ENCODE data around the gene ATF7. TPM values are rescaled to one million over a fixed set of nuclear protein-coding genes. Genes with fewer than 3 reads are reported as not detected.

ATF7 gene
- total RNA-seq, 4 donors from 2014 or later: 14.2 to 29.7 (median 26.8) TPM

DNA sequence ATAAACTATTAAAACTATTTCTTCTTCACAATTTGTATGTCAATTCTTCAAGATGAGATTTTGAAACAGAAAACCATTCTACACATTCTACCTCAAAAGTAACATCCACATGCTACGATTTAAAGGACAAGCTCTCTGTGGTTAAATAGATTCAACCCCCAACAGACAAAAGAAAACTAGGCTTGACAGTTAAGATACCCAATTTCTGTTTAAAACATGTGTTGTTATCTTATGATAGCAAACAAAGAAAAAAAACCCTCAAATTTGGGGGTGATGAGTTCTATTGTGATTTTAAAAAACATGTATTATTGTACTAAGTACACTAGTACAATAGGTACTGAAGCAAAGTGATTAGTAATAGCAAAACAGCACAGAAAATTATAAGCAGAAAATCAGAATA lies 33.8 kb downstream of the ATF7 start:
- peaks cover 24 to 77% (median 41%) of the 10 kb centered on the region in 4 donors for H3K4me1 ChIP-seq
- no peak overlapping the region for H3K4me3 ChIP-seq
- in situ Hi-C loops (cut with MboI; ENCODE audit: low pct_ligation_motif_present in 1 of 4, low pct_unique_long_range_greater_than_20kb in 1 of 4, low sequenced_read_pairs in 3 of 4): no loop called here
- TF ChIP-seq, protein P1, sequence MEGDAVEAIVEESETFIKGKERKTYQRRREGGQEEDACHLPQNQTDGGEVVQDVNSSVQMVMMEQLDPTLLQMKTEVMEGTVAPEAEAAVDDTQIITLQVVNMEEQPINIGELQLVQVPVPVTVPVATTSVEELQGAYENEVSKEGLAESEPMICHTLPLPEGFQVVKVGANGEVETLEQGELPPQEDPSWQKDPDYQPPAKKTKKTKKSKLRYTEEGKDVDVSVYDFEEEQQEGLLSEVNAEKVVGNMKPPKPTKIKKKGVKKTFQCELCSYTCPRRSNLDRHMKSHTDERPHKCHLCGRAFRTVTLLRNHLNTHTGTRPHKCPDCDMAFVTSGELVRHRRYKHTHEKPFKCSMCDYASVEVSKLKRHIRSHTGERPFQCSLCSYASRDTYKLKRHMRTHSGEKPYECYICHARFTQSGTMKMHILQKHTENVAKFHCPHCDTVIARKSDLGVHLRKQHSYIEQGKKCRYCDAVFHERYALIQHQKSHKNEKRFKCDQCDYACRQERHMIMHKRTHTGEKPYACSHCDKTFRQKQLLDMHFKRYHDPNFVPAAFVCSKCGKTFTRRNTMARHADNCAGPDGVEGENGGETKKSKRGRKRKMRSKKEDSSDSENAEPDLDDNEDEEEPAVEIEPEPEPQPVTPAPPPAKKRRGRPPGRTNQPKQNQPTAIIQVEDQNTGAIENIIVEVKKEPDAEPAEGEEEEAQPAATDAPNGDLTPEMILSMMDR (IDR thresholded peaks at IDR 0.05): no peak
- TF ChIP-seq POLR2AphosphoS5 (IDR thresholded peaks at IDR 0.05) (no peak), EP300 (IDR thresholded peaks at IDR 0.05; ENCODE audit: low read depth) (no peak), POLR2A (IDR thresholded peaks at IDR 0.05) (no peak)
- intact Hi-C loops (cut with DNase I; ENCODE audit: low total_unique reads): no loop called here
- H3K27me3 ChIP-seq: no peaks in the 10 kb centered on the region
- no peaks in the 10 kb centered on the region for H3K36me3 ChIP-seq
- WGBS, 2 donors (ENCODE audit: low coverage in 1 of 2): 85 to 91% methylated on average over 1 of the region's 1 CpG
- no peak for DNase-seq
- H3K9me3 ChIP-seq: no peaks in the 10 kb centered on the region
- H3K27ac ChIP-seq: peak overlapping the region in 1 of 4 donors; percentile 61

DNA sequence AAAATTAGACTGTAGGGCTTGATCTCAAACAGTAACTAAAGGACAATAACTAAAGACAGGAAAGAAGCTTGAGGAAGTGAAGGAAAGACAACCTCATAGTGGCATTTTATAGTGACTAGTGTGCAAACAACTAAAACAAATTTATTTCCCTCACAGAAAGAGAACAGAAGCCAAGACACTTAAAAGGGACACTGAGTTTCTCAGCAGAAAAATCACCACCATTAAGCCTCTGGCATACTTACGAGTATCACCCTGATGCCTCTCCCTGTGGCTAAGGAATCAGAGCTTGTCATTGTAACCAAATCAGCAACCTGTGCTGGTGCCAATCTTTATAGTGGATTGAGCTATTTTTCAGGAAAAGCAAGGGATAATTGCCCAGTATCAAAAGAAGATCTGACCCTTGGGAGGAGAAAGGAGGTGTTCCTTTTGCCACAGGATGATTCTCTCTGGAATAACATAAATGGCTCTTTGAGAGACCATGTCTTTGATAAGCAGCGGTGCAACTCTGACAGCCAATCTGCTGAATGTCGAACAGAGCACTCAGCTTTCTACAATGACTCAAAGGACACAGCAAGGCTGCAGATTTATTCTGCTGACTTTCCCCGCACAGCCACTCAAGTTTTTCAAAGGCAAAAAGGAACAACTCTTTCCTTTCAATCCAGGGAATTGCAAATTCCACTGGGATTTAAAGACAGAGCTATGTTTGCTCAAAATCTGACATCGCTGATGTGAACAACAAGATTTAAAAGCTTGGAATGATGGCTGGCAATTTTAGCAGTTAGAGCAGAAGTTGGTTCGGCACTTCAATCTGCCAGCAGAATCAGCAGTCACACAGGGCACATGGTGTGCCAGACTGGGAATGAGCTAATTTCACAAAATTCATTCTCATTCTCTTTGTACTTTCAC lies 34.6 kb downstream of the ATF7 start:
- DNase-seq: no peak
- no peaks in the 10 kb centered on the region for H3K27me3 ChIP-seq
- H3K4me1 ChIP-seq: peaks cover 24 to 68% (median 36%) of the 10 kb centered on the region in 4 donors
- 10 to 45% methylated on average over 1 to 6 of the region's 6 CpGs for WGBS, 2 donors (ENCODE audit: low coverage in 1 of 2)
- intact Hi-C loops (cut with DNase I; ENCODE audit: low total_unique reads) (no loop called here), in situ Hi-C loops (cut with MboI; ENCODE audit: low pct_ligation_motif_present in 1 of 4, low pct_unique_long_range_greater_than_20kb in 1 of 4, low sequenced_read_pairs in 3 of 4) (no loop called here)
- H3K27ac ChIP-seq: peak overlapping the region; percentile 15 to 65 (median 60)
- H3K4me3 ChIP-seq: peak overlapping the region in 1 of 4 donors; percentile 10
- no peaks in the 10 kb centered on the region for H3K9me3 ChIP-seq
- TF ChIP-seq POLR2AphosphoS5 (IDR thresholded peaks at IDR 0.05) (no peak), POLR2A (IDR thresholded peaks at IDR 0.05) (no peak), EP300 (IDR thresholded peaks at IDR 0.05; ENCODE audit: low read depth) (no peak)
- TF ChIP-seq, protein P1 (IDR thresholded peaks at IDR 0.05): no peak
- H3K36me3 ChIP-seq: no peaks in the 10 kb centered on the region

DNA sequence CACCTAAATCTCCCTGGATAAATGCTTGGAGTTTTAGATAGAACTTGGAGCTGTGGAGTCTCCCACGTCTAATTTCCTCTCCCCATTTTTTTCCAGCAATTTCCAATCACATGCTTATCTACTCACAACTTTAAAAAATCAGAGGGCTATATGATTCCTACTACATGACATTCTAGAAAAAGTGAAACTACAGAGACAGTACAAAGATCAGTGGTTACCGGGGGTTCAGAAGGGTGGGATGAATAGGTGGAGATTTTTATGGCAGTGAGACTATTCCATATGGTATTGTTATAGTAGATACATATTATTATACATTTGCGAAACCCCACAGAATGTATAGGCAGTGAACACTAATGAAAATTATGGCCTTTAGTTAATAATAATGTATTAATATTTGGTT lies 35.5 kb downstream of the ATF7 start:
- DNase-seq: no peak
- Histone ChIP-seq H3K9me3 (no peaks in the 10 kb centered on the region), H3K27me3 (no peaks in the 10 kb centered on the region), H3K27ac (peak overlapping the region; percentile 15 to 65 (median 40)), H3K4me1 (peaks cover 21 to 65% (median 36%) of the 10 kb centered on the region in 4 donors), H3K4me3 (no peak overlapping the region), H3K36me3 (no peaks in the 10 kb centered on the region)
- intact Hi-C loops (cut with DNase I; ENCODE audit: low total_unique reads): no loop called here
- no peak for TF ChIP-seq EP300 (IDR thresholded peaks at IDR 0.05; ENCODE audit: low read depth)
- in situ Hi-C loops (cut with MboI; ENCODE audit: low pct_ligation_motif_present in 1 of 4, low pct_unique_long_range_greater_than_20kb in 1 of 4, low sequenced_read_pairs in 3 of 4): no loop called here
- 57 to 69% methylated on average over 3 of the region's 3 CpGs for WGBS, 2 donors (ENCODE audit: low coverage in 1 of 2)

DNA sequence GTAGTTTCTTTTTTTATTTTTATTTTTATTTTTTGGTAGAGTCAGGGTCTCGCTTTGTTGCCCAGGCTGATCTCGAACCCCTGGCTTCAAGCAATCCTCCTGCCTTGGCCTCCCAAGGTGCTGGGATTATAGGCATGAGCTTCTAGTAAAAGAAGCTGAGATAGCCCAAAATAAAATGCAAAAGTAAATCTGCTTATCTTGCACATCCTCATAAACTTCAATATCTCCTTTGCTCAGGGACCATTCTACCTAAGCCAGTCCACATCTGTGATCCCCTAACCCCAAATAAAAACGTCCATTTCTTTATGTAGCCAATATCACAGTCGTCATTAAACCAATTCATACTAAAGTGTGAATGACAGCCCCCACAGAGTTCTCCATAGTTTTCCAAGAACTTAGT lies 36.3 kb downstream of the ATF7 start:
- DNase-seq: no peak
- peaks cover 15 to 61% (median 30%) of the 10 kb centered on the region in 4 donors for H3K4me1 ChIP-seq
- H3K27ac ChIP-seq: peak overlapping the region in 1 of 4 donors; percentile 65
- TF ChIP-seq POLR2AphosphoS5 (IDR thresholded peaks at IDR 0.05) (no peak), POLR2A (IDR thresholded peaks at IDR 0.05) (no peak), EP300 (IDR thresholded peaks at IDR 0.05; ENCODE audit: low read depth) (no peak)
- TF ChIP-seq, protein P1 (IDR thresholded peaks at IDR 0.05): no peak
- intact Hi-C loops (cut with DNase I; ENCODE audit: low total_unique reads) (no loop called here), in situ Hi-C loops (cut with MboI; ENCODE audit: low pct_ligation_motif_present in 1 of 4, low pct_unique_long_range_greater_than_20kb in 1 of 4, low sequenced_read_pairs in 3 of 4) (no loop called here)
- H3K9me3 ChIP-seq: no peaks in the 10 kb centered on the region
- no peak overlapping the region for H3K4me3 ChIP-seq
- no peaks in the 10 kb centered on the region for H3K27me3 ChIP-seq
- H3K36me3 ChIP-seq: no peaks in the 10 kb centered on the region
- 75 to 89% methylated on average over 4 of the region's 4 CpGs for WGBS, 2 donors (ENCODE audit: low coverage in 1 of 2)
